GM19467 (cell line): ENCODE results near the gene PPIG.
"Not testable (repeated sequence)": the region's sequence is repeated elsewhere in the genome, so short reads cannot be mapped to it uniquely, and the experiment has no call there.

Experiments
- ATAC-seq: cut with Tn5 transposase; IDR thresholded peaks from one replicate; pipeline ENCODE4 v1.9.1; 2021; ENCODE audit warnings: mild to moderate bottlenecking, moderate library complexity; ENCODE audit not compliant: unreplicated experiment

The PPIG gene

DNA sequence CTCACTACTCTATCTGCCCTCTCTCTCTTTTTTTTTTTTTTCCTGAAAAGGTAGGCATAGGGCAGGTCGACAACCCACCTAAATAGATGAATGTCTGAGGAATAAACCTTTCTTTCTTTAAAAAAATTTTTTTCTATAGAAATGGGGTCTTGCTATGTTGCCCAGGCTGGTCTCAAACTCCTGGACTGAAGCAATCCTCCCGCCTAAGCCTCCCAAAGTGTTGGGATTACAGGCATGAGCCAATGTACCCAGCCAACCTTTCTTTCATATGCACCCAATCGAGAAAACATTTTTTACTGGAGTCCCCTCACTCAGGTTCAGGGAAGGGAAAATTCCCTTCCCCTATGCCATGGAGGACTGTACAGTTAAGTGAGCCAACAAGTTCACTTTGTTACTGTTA is 79.1 kb downstream of the PPIG start:
- no peak for ATAC-seq

DNA sequence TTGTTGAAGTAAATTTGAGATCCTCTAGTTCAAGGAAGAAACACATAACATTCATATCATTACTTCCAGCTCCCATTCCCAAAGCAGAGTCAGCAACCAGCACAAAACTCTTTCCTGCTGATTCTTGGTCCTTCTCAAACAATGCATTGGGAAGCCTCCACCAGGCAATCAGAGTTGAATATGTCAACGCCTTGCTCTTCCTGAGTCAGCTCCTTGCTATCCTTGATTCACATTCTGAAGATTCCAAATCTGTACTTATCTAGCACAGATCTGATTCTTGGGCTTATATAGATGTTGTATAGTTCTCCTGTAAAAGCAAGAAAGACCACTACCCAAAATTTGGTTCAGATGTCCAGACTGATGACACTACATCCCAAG is 80.4 kb downstream of the PPIG start:
- ATAC-seq, result no peak

DNA sequence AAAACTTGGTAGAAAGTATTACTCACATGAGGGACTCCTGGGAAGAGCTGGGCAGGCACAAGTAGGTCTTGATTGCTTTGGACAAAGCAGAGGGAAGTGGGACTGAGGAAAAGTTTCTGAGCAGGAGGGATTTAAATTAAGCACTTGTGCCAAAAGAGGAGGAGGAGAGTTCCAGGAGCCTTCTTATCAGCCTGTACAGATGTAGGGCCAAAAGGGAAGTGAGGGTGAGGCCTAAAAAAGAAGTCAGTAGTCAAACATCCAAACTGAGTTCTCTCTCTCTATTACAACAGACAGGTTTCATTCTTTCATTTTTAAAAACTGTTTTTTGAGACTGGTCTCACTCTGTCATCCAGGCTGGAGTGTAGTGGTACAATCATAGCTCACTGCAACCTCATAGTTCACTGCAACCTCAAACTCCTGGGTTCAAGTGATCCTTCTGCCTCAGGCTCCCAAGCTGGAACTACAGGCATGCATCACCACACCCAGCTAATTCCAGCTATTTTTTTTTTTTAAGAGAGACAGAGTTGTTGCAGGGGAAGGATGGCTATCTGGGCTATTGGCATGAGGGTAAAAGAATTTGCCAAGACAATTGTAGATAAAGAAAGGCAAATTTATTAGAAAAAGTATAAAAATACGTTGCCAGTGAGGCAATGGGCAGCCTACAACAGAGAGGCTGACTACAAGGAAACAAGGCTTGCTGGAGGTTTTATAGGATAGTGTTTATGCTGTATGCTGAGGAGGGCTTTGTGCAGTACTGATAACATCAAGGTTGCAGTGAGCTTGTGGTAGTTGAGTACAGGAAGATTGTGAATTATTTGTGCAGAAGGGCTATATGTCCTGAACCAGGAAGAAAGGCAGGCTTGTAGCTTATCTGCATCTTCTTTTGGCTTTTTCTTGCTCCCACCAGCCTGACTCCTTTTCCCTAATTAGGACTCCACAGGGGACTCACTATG is 81.1 kb downstream of the PPIG start:
- no peak for ATAC-seq

DNA sequence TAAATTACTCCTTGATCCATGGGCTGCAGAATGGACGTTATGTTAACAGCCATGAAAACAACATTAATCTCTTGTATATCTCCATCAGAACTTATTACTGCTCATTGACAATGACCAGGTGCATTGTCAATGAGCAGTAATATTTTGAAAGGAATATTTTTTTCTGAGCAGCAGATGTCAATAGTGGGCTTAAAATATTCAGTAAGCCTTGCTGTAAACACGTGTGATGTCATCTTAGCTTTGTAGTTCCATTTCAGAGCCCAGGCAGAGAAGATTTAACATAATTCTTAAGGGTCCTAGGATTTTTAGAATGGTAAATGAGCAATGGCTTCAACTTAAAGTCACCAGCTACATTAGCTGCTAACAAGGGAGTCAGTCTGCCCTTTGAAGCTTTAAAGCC is 83.4 kb downstream of the PPIG start:
- ATAC-seq, result no peak

DNA sequence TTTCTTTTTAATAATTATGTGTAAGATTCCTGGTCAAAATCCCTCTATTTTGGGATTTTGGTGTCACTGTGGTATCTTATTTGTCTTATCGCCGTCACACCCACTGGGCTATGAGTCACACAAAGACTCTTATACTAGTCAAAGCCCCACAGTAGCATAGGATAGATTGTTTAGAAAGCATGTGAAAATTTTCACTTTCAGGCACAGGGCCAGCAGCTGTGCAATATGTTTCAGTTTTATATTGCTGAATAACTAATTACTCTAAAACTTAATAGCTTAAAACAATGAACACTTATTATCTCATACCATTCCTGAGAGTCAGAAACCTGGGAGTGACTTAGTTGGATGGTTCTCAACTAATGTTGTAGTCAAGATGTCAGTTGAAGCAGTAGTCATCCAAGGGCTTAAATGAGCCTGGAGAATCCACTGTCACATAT is 86.1 kb downstream of the PPIG start:
- no peak for ATAC-seq

DNA sequence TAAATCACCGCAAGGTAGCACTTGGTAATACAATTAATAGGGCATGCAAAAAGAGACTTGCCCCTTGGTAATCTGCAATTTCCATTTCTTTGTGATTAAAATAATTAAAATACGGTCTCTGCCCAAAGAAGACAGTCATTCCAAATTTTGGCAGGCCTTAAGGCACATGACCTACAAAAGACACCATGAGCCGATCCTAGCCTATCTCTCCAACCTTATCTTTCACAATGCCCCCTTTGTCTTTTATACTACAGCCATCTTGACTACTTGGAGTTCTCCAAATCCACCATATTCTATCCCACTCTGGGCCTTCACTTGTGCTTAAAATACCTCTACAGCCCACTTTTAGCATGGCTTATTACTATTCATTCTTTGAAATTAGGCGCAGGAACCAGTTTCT is 86.8 kb downstream of the PPIG start:
- ATAC-seq, result no peak

DNA sequence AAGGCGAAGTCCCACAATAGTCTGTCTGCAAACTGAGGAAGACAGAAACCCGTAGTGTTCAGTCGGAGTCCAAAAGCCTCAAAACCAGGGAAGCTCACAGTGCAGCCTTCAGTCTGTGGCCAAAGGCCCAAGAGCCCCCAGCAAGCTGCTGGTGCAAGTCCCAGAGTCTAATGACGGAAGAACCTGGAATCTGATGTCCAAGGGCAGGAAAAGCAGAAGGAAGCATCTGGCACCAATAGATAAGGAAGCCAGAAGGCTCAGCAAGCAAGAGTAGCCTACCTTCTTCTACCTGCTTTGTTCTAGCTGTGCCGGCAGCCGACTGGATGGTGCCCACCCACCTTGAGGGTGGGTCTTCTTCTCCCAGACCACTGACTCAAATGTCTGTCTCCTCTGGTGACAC is 88.3 kb downstream of the PPIG start:
- no peak for ATAC-seq

DNA sequence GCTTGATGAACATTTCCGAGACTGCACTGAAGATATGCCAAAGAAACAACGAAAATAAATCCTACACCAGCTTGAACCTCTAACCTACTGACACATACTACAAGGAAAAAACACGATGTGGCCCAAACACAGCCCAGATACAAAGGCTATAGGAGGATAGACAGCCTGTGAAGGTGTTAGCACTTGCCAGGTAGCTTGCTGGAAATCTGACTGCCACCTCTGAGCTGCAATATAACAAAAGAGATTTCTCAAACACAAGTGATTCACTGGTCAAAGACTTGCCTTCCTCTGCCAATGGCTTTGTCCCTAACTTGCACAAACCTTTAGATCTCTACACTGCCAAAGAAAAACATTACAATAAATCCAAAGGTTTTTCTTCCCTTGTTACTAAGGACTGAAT is 89.0 kb downstream of the PPIG start:
- ATAC-seq, result no peak

DNA sequence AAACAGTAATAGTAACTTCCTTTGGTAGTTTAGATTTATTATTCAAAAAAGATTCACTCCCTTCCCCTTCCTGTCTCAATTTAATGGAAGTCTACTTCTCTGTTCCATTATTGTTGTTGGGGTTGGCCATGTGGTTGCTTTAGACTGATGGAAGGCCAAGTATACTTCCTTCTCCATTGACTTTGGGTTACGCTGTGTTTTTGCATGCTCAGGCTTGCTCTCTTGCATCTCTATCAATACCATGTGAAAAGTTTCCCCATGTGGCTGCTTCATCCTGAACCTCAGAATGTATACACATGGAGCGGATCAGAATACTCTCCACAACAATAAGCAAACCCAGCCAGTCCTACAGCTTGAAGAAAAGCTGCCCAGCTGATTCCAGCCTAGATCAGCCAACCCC is 89.8 kb downstream of the PPIG start:
- no peak for ATAC-seq

DNA sequence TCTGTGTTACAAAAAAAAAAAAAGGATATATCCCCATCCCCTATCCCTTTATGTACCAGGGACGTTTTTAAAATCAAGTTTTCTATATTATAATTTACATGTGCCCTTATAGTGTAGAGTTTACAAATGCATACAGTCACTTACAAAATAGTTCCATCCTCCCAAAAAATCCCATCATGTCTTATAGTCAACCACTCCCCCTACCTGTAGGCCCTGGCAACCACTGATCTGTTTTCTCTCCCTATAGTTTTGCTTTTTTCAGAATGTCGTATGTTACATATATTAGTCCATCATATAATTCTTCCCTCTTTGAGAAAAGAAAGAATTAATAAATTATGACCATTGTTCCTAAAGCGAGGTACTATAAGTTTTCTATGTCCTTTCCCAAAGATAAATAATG is 92.2 kb downstream of the PPIG start:
- ATAC-seq, result no peak

DNA sequence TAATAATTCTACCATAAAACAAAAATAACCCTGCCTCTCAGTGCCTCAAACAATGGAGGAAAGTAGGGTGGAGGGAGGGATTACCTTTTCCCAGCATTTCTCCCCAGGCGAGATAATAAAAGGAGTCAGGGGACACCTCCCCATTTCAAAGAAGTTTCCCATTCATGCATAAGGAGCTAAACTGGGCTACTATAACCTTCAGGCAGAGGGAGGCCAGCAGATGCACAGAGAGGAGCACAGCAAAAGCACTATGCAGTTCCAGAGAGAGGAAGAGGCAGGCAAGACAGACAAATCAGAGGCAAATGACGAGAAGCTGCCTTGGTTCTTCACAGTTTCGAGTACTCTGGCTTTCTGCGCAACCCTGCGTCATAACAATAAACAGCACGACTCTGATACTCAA is 92.7 kb downstream of the PPIG start:
- ATAC-seq, result no peak

DNA sequence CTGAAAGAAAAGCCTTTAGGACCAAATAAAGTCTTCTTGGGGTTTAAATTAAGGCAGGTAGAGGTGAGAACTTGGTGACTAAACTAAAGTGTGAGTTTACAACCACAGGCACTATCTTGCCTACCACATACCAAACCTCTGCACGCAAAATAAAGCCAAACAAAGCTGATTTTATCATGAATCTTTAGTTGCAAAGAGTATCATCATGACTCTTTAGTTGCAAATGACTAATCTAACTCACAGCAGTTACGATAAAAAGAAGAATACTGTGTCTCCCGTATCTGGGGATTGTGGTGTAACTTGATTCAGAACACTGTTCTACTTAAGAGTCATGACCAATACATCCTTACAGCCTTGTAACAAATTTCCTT is 98.9 kb downstream of the PPIG start:
- no peak for ATAC-seq

DNA sequence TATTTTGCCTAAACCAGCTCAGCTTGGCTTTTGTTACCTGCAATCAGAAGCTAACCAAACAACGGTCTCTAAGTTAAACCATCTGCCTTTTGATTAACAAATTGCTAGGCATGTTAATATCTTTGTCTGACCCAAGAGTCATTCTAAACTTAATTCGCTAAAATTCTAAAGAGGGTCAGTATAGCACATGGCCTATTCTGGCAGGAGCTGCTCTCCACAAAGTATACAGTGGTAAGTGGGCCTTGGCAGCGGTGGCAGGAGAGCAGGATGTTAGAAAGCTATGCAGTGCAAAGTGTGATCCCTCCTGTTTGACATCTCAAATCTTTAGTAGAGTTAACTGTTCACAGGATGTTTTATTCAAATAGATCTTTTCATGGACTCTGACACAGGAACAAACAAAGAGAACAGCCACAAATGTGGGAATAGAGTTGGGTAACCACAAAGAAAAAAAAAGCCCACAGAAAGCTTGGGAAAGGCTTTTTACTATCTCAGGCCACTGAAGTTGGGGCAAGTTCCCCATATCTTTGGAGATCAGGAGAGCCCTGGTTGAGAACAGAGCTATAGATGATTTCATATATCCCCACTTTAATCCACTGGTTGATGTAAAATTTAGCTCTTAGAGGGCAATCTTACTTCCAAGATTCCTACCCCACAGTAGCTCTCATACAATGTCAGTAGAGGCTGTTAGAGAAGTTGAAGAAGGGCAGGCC is 99.4 kb downstream of the PPIG start:
- no peak for ATAC-seq

DNA sequence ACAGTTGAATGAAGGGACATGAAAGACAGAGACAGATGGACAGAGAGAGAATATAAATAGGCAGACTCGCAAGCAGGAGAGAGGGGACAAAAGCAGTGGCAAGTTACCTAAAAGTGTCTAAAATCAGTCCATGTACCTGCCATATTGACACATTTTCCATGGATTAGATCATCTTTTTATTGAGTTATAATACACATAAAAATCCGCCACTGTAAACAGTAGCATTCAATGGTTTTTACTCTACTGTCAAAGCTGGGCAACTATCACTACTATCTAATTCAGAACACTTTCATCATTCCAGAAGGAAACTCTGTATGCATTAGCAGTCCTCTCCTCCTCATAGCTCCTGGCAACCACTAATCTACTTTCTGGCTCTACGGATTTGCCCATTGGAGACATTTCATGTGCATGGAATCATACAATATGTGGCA is 100.0 kb downstream of the PPIG start:
- ATAC-seq, result no peak

DNA sequence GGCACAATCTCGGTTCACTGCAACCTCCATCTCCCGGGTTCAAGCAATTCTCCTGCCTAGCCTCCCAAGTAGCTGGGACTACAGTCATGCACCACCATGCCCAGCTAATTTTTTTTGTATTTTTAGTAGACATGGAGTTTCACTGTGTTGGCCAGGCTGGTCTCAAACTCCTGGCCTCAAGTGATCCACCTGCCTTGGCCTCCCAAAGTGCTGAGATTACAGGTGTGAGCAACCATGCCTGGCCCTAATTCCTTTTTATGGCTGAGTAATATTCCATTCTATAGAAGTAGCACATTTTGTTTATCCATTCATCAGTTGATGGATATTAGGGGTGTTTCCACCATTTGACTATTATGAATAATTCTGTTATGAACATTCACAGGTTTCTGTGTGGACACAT is 100.6 kb downstream of the PPIG start:
- ATAC-seq, result not testable (repeated sequence)

DNA sequence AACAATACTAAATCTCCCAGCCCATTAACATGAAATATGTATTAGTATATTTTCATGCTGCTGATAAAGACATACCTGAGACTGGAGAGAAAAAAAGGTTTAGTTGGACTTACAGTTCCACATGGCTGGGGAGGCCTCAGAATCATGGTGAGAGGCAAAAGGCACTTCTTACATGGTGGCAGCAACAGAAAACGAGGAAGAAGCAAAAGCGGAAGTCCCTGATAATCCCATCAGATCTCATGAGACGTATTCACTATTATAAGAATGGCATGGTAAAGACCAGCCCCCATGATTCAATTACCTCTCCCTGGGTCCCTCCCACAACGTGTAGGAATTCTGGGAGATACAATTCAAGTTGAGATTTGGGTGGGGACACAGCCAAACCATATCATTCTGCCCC is 102.7 kb downstream of the PPIG start:
- ATAC-seq, result not testable (repeated sequence)

DNA sequence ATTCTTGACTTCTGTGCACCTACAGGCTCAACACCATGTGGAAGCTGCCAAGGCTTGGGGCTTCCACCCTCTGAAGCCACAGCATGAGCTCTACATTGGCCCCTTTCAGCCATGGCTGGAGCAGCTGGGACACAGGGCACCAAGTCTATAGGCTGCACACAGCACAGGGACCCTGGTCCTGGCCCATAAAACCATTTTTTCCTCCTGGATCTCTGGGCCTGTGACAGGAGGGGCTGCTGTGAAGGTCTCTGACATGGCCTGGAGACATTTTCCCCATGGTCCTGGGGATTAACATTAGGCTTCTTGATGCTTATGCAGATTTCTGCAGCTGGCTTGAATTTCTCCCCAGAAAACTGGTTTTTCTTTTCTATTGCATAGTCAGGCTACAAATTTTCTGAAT is 103.8 kb downstream of the PPIG start:
- not testable (repeated sequence) for ATAC-seq

DNA sequence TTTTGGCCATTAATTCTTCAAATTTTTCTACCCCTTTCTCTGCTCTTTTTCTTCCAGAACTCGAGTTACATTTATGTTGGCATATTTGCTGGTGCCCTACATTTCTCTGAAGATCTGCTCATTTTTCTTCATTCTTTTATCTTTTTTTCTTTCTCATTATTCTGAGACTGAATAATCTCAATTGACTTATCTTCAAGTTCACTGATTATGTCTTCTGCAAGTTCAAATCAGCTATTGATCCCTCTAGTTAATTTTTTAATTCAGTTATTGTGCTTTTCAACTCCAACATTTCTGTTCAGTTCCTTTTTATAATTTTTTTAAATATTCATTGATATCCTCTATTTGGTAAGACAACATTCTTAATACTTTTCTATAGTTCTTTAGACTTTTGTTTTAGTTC is 106.8 kb downstream of the PPIG start:
- no peak for ATAC-seq
